Pons (tissue), 1 donor: Measurements from ENCODE around the gene EHMT1.

ENCODE experiments used
- DNase-seq: peaks from one replicate; pipeline ENCODE4 v3.0.0-alpha.2; 2016; ENCODE audit warnings: low spot score

EHMT1 gene

DNA sequence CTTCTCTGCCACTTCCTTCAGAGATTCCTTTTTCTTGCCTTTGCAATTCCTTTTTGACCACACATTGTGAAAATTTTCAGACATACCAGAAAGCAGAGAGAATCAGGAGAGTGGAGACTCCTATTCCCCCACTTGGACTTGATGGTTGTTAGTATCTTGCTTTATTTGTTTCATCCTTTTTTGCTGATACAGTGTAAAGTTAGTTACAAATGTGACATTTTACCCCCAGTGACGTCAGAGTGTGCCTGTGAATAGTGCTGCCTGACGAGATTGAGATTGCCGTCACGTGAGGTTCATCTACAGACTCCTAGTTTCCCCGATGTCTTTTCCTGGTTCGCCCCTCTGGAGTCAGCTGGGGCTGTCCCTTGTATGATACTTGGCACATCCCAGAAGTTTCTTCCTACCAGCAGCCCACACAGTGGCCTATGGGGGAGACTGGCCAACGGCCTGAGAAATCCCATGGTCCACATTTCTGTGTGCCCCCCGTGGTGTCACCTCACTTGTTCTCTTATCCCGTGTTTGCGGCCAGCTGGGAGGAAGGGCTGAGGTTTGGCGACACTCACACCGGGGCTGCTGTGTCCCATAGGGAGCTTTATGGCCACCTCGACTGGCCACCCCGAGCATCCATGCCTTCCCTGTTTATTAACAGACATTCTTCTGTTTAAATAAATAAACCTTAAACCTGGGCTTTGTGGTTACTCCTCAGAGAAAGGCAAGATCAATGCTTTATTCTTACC lies 210.6 kb downstream of the EHMT1 start:
- no peak for DNase-seq

DNA sequence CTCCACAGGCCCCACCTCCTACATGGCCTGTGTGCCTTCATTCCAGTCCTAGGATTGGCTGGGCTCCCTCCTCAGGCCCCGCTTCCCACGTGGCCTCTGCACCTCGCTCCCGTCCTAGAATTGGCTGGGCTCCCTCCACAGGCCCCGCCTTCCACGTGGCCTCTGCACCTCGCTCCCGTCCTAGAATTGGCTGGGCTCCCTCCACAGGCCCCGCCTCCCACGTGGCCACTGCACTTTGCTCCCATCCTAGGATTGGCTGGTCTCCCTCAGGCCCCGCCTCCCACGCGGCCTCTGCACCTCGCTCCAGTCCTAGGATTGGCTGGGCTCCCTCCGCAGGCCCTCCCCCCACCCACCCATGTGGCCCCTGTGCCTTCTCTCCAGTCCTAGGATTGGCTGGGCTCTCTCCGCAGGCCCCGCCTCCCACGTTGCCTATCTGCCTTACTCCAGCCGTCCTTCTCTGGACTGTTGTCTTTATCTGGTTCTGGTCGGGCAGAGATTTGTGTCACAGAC lies 213.4 kb downstream of the EHMT1 start:
- DNase-seq = no peak

DNA sequence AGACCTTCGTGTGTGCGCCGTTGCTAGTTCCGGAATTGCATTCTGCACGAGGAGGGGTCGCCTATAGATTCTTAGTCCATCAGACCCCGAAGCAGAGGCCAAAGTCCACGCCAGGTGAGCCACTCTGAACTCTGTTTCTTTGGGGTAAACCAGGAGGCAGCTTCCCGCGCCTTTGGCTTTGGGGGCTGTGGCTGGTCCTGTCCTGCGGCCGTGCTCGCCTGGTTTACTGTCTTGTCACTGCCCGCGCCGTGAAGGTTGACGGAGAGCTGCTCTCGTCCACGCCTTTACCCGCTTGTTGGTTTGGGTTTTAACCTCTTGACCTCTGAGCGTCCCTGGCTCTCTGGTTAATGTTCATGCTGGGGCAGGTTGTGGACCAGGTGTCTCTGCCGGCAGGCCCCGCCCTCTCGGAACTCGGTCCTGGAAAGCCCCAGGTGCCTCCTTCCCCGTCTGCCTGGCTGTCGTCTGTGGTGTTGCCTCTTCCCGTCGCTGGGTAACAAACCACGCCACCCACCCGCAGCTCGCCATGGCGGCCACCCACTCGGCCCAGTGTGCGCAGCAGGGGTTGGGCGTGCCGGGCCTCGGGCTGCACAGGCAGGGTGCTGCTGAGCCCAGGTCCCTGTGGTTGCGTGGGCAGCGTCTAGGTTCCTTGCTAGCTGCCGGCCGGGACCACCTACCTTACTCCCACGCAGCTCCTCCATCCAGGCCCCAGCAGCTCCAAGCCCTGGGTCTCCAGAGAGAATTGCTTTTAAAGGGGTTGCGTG lies 214.2 kb downstream of the EHMT1 start:
- DNase-seq = no peak

- no peak for DNase-seq
Measured at GRCh38 chr9:137833721-137834613, 215.2 kb downstream of the EHMT1 start.

GRCh38 chr9:137834846-137835546 lies 216.2 kb downstream of the EHMT1 start:
- no peak for DNase-seq

DNA sequence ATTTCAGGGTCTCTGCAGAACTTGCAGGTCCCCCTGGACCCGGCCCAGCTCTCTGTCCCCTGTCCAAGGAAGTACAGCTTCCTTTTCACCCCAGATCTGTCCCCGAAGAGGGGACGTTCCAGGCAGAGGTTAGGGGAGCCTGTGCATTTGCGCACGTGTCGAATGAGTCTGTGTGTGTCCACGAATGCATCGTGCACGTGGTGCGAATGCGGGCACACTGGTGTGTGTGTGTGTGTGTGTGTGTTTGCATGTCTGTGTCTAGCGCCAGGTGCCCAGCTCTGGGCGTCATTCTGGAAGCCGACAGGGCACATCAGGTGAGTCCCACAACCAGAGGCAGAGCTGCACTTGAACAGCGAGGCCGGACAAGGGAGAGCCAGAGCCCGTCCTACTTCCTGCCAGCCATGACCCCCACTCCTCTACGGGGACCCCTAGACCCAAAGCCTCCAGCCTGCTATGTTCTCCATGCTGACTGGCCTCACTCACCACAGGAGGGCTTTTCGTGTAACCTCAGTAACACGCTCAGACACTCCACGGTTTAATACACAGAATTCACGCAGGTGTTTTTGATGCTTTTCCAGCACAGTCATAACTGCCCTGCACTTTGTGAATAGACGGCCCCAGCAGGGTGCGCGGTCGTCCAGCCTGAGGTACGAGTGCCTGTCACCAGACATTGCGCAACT lies 217.5 kb downstream of the EHMT1 start:
- no peak for DNase-seq

- no peak for DNase-seq
Measured at GRCh38 chr9:137836831-137837241, 218.0 kb downstream of the EHMT1 start.

GRCh38 chr9:137837345-137838278 lies 218.8 kb downstream of the EHMT1 start:
- DNase-seq = no peak

DNA sequence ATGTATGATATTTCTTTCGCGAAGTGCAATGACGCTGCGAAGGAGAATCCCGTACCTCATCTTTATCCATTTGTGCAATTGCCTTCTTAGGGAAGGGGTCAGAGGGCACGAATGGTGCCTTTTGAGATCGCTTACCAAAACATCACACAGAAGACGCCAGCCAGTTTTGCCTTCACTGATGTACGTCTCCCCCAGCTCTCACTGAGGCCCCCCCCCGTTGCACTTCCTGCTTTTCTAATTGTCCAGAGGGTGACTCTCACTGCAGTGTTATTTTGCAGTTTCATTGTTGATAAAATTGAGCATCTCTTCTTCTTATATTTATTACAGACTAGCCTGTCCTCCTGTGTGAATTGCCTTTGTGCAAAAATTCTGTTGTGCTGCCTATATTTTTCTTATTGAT lies 219.8 kb downstream of the EHMT1 start:
- DNase-seq = no peak

DNA sequence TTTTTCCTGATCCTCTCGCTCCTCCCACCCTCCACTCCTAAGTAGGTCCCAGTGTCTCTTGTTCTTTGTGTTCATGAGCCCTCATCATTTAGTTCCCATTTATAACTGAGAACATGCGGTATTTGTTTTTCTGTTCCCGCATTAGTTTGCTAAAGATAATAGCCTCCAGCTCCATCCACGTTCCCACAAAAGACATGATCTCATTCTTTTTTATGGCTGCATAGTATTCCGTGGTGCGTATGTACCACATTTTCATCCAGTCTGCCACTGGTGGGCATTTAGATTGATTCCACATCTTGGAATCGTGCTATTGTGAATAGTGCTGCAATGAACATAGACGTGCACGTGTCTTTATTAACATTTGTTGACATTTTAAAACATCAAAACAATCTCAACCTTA lies 224.6 kb downstream of the EHMT1 start:
- no peak for DNase-seq

GRCh38 chr9:137851516-137852267 lies 232.9 kb downstream of the EHMT1 start:
- no peak for DNase-seq

DNA sequence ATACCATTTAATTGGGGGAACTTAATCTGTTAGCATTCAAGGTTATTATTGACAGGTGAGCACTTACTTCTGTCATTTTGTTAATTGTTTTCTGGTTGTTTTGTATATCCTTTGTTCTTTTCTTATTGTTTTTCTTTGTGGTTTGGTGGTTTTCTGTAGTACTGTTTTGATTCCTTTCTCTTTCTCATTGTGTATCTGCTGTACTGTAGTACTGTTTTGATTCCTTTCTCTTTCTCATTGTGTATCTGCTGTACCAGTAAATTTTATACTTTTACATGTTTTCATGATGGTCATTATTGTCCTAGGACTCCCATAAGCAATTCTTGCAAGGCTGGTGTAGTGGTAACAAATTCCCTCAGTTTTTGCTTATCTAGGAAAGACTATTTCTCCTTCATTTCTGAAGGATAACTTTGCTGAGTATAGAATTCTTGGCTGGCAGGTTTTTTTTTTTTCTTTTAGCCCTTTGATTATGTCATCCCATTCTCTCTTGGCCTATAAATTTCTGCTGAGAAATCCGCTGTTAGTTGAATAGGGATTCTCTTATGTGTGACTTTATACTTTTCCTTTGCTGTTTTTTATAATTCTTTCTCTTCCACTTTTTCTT lies 234.7 kb downstream of the EHMT1 start:
- no peak for DNase-seq

GRCh38 chr9:137860361-137860760 lies 241.6 kb downstream of the EHMT1 start:
- DNase-seq = no peak

DNA sequence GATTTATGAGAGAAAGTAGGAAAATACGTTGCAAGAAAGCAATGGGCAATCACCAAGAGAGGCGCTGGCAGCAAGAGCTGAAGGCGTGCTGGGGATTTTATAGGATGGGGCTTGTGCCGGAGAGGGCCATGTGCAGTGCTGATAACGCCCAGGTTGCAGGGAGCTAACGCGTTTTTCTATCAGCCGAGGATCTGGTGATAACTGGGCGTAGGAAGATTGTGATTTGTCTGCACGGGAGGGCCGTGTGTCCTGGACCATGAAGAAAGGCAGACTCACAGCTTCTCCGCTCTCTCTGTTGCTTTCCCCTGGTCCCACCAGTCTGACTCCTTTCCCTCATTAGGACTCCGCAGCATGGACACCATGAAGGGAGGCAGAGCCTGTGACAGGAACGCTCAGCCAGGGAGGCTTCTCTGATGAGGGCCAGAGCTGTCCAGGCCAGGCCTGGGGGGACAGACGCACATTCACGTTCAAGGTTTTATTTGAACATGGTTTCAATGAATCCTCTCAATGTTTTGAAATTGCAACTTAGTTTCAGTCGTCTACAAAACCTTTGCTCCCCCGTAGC lies 246.9 kb downstream of the EHMT1 start:
- DNase-seq = no peak

GRCh38 chr9:137866226-137867141 lies 247.7 kb downstream of the EHMT1 start:
- DNase-seq = no peak

DNA sequence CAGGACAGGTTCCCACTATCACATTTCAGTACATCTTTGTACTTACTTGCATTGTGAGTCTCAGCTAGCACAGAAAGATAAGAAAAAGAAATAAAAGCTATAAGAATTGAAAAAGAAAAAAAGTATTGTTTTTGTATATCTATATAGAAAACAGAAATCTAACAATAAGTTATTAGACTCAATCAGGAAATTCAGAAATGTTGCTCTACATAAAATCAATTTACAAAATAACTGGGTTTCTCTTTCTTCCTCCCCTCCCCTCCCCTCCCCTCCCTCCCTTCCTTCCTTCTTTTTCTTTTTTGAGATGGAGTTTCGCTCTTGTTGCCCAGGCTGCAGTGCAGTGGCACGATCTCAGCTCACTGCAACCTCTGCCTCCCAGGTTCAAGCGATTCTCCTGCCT lies 251.6 kb downstream of the EHMT1 start:
- no peak for DNase-seq

DNA sequence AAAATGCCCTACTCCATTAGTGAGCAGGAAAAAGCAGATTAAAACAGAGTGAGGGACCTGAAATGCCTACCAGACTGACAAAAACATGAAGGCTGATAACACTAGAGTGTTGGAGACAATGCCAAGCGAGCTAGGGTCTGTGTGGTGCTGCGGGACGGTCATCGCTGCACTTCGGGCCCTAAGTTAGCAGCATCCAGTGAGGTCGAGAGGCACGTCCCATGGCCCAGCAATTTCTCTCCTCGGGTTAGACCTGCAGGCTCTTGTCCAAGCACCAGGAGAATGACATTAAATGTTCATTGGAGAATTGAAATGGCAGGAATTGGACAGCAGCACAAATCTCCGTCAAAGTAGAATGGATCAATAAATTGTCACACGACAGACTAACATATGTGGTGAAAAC lies 253.5 kb downstream of the EHMT1 start:
- no peak for DNase-seq
